Measurements from ENCODE around the gene PDE4B. TPM values are rescaled to one million over a fixed set of nuclear protein-coding genes. Genes with fewer than 3 reads are reported as not detected.

Gene PDE4B
- total RNA-seq, 2 donors from 2014 or later = 18.1 to 55.4 TPM

DNA sequence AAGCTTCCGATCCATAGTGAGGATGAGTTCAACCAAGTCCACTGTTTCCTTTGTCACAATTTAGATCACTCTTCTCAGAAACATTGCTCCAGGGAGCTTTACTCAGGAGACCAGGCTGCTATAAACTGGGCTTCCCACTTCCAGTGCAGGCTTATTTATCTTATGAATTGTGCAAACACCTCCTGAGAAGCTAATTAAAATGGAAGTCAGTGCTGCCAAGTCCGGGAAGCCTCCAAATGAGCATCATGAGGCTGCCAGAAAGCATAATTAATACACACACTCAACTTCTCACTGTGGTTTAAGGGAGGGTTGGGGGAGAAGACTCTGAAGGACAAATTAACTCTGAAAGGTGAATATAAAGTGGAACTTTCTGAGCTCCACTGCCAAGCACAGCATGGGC, 596.2 kb downstream of the PDE4B start:
- H3K4me3 ChIP-seq = no peak overlapping the region
- no peak for DNase-seq (ENCODE audit: low spot score)
- no peaks in the 10 kb centered on the region for H3K4me1 ChIP-seq (replicated peaks)
- H3K9me3 ChIP-seq = no peaks in the 10 kb centered on the region
- TF ChIP-seq, protein P1, sequence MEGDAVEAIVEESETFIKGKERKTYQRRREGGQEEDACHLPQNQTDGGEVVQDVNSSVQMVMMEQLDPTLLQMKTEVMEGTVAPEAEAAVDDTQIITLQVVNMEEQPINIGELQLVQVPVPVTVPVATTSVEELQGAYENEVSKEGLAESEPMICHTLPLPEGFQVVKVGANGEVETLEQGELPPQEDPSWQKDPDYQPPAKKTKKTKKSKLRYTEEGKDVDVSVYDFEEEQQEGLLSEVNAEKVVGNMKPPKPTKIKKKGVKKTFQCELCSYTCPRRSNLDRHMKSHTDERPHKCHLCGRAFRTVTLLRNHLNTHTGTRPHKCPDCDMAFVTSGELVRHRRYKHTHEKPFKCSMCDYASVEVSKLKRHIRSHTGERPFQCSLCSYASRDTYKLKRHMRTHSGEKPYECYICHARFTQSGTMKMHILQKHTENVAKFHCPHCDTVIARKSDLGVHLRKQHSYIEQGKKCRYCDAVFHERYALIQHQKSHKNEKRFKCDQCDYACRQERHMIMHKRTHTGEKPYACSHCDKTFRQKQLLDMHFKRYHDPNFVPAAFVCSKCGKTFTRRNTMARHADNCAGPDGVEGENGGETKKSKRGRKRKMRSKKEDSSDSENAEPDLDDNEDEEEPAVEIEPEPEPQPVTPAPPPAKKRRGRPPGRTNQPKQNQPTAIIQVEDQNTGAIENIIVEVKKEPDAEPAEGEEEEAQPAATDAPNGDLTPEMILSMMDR (IDR thresholded peaks at IDR 0.05) = no peak
- no peak for TF ChIP-seq POLR2AphosphoS5 (IDR thresholded peaks at IDR 0.05)
- no peak for TF ChIP-seq POLR2A (IDR thresholded peaks at IDR 0.05)
- no peaks in the 10 kb centered on the region for H3K27me3 ChIP-seq (replicated peaks; ENCODE audit: insufficient read depth)
- no peaks in the 10 kb centered on the region for H3K36me3 ChIP-seq
- intact Hi-C loops (cut with DNase I) = no loop called here
- no peak overlapping the region for H3K27ac ChIP-seq
- WGBS = 59% methylated on average over 2 of the region's 2 CpGs

- no peak overlapping the region for H3K4me3 ChIP-seq
- no peaks in the 10 kb centered on the region for H3K27me3 ChIP-seq (replicated peaks; ENCODE audit: insufficient read depth)
- H3K36me3 ChIP-seq = no peaks in the 10 kb centered on the region
- TF ChIP-seq, protein P1 (IDR thresholded peaks at IDR 0.05) = no peak
- TF ChIP-seq POLR2A (IDR thresholded peaks at IDR 0.05) = no peak
- TF ChIP-seq POLR2AphosphoS5 (IDR thresholded peaks at IDR 0.05) = no peak
- 88% methylated on average over 7 of the region's 7 CpGs for WGBS
- H3K4me1 ChIP-seq (replicated peaks) = no peaks in the 10 kb centered on the region
- intact Hi-C loops (cut with DNase I) = no loop called here
- H3K9me3 ChIP-seq = no peaks in the 10 kb centered on the region
- DNase-seq (ENCODE audit: low spot score) = no peak
- H3K27ac ChIP-seq = no peak overlapping the region
These were observed 601.0 kb downstream of the PDE4B start for GRCh38 chr1:66393586-66394287.

DNA sequence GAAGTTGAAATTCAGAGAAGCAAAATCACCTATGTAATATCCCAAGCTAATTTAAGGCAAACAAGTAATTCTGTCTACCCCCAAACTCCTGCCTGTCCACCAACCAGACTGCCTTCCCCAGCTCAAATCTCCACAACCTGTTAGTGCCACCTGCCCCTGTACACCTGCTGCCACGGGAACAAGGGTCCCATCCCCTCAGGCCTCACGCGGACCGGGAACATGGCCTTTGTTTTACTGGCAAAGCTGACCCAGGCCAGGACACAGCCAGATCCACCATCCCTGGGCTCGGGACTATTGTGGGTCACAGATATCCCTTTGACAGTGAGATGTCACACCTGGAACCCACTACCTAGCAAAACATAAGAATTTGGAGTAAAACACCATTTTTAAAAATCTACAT, 601.9 kb downstream of the PDE4B start:
- WGBS = 93% methylated on average over 5 of the region's 5 CpGs
- H3K36me3 ChIP-seq = no peaks in the 10 kb centered on the region
- TF ChIP-seq, protein P1 (IDR thresholded peaks at IDR 0.05) = no peak
- TF ChIP-seq POLR2AphosphoS5 (IDR thresholded peaks at IDR 0.05) = no peak
- no peak for TF ChIP-seq POLR2A (IDR thresholded peaks at IDR 0.05)
- no peak overlapping the region for H3K27ac ChIP-seq
- H3K4me3 ChIP-seq = no peak overlapping the region
- DNase-seq (ENCODE audit: low spot score) = no peak
- no peaks in the 10 kb centered on the region for H3K27me3 ChIP-seq (replicated peaks; ENCODE audit: insufficient read depth)
- H3K4me1 ChIP-seq (replicated peaks) = no peaks in the 10 kb centered on the region
- intact Hi-C loops (cut with DNase I) = no loop called here
- no peaks in the 10 kb centered on the region for H3K9me3 ChIP-seq

DNA sequence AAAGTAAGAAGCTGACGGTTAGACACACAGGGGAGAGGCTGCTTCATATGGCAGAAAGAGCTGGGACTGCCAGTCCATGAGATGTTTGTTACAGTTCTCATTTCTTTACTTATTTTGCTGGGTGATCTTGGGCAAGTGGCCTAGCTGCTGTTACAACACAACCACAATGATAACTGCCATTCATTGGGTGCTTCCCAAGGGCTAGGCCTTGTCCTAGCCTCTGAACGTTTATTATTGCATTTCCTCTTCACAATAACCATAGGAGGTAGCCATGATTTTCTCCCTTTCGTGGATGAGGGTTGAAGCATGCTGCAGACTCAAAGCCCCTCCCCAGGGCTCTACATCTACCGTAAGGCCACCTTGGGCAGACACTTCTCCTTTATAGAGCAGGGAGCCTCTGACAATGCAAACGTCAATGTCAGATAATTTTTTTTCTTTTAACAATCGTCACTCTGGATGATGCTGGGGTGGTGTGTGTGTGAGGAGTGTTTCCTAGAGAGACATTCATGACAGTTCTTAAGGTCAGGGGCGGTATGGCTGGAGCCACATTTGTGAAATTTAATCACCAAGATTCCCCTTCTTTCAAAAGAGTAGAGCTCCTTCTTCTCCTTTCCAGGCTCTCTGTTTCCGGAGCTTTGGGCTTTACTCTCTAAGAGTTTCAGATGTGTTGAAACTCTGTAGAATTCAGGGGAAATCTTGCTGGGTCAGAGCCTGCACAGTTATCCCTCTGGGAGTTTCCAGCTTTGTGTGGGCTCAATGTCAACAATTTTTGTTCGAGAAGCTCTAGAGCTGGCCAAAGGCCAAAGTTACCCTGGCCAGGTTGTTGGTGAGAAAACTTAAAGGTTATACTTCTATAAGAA, 602.7 kb downstream of the PDE4B start:
- 60% methylated on average over 9 of the region's 9 CpGs for WGBS
- intact Hi-C loops (cut with DNase I) = no loop called here
- TF ChIP-seq, protein P1 (IDR thresholded peaks at IDR 0.05) = no peak
- no peak for TF ChIP-seq POLR2AphosphoS5 (IDR thresholded peaks at IDR 0.05)
- TF ChIP-seq POLR2A (IDR thresholded peaks at IDR 0.05) = no peak
- Histone ChIP-seq H3K27ac (no peak overlapping the region), H3K27me3 (replicated peaks; ENCODE audit: insufficient read depth) (no peaks in the 10 kb centered on the region), H3K4me1 (replicated peaks) (no peaks in the 10 kb centered on the region), H3K4me3 (no peak overlapping the region), H3K9me3 (no peaks in the 10 kb centered on the region), H3K36me3 (no peaks in the 10 kb centered on the region)
- no peak for DNase-seq (ENCODE audit: low spot score)
